CD14-positive monocyte (primary cell): ENCODE data around the gene PPP2R3A. TPM values are rescaled to one million over a fixed set of nuclear protein-coding genes. Genes with fewer than 3 reads are reported as not detected.

ENCODE experiments used
- DNase-seq, 3 donors: peaks; one replicate each; pipeline ENCODE4 v3.0.0-alpha.2; 2011 to 2022
- H2AFZ ChIP-seq: 2 replicates; pipeline ENCODE4 v1.6.0; 2012; ENCODE audit warnings: mild to moderate bottlenecking, low read depth, low read length, inconsistent platforms; ENCODE audit not compliant: insufficient read depth, poor library complexity, severe bottlenecking
- H3K27ac ChIP-seq, 2 donors: 1 replicate in 1 of 2; 2 replicates in 1 of 2; pipeline ENCODE4 v1.5.1; 2012 to 2013; ENCODE audit warnings: low read length in 2 of 2, control low read depth in 1 of 2, inconsistent platforms in 1 of 2, low read depth in 1 of 2, mild to moderate bottlenecking in 1 of 2
- H3K27me3 ChIP-seq, 2 donors: one replicate each; pipeline versions ENCODE4 v1.6.0 to v1.6.1; 2011 to 2013; ENCODE audit warnings: low read length in 2 of 2; ENCODE audit not compliant: control insufficient read depth in 2 of 2, insufficient read depth in 2 of 2
- H3K36me3 ChIP-seq, 2 donors: replicated peaks in 1 of 2; 1 replicate in 1 of 2; 2 replicates in 1 of 2; pipeline versions ENCODE4 v1.5.1 to v1.6.1; 2012 to 2013; ENCODE audit warnings: low read length in 2 of 2, control low read depth in 1 of 2, inconsistent platforms in 1 of 2, mild to moderate bottlenecking in 1 of 2; ENCODE audit not compliant: insufficient read depth in 2 of 2, control insufficient read depth in 1 of 2
- H3K4me1 ChIP-seq, 2 donors: 1 replicate in 1 of 2; 2 replicates in 1 of 2; pipeline versions ENCODE4 v1.5.1 to v1.6.1; 2012 to 2013; ENCODE audit warnings: low read length in 2 of 2, control low read depth in 1 of 2, inconsistent platforms in 1 of 2, mild to moderate bottlenecking in 1 of 2, moderate library complexity in 1 of 2; ENCODE audit not compliant: insufficient read depth in 2 of 2, control insufficient read depth in 1 of 2
- H3K4me2 ChIP-seq: replicated peaks from 2 replicates; pipeline ENCODE3; 2012; ENCODE audit warnings: low read length, moderate library complexity, mild to moderate bottlenecking; ENCODE audit not compliant: poor library complexity, severe bottlenecking; ENCODE audit errors: extremely low read depth
- H3K4me3 ChIP-seq, 3 experiments: fragments of 200-600 bp in 1 of 3; sonication (generic) in 1 of 3; replicated peaks in 1 of 3; 1 replicate in 2 of 3; 2 replicates in 1 of 3; pipeline ENCODE4 v1.5.1; 2011 to 2013; ENCODE audit warnings: low read length in 3 of 3, mild to moderate bottlenecking in 3 of 3, control low read depth in 2 of 3, low read depth in 2 of 3, inconsistent platforms in 1 of 3, moderate library complexity in 1 of 3
- H3K79me2 ChIP-seq: 2 replicates; pipeline ENCODE4 v1.6.0; 2012; ENCODE audit warnings: mild to moderate bottlenecking, control low read depth, inconsistent platforms, low read length, moderate library complexity; ENCODE audit not compliant: insufficient read depth
- H3K9ac ChIP-seq: 2 replicates; pipeline ENCODE4 v1.6.0; 2017; ENCODE audit warnings: low read length, mild to moderate bottlenecking; ENCODE audit not compliant: insufficient read depth, poor library complexity, severe bottlenecking
- H3K9me3 ChIP-seq, 2 donors: replicated peaks in 1 of 2; 1 replicate in 1 of 2; 2 replicates in 1 of 2; pipeline versions ENCODE4 v1.5.1 to v1.6.1; 2012 to 2013; ENCODE audit warnings: low read length in 2 of 2, control low read depth in 1 of 2; ENCODE audit not compliant: control insufficient read depth in 1 of 2, insufficient read depth in 1 of 2
- H4K20me1 ChIP-seq: 2 replicates; pipeline ENCODE4 v1.6.0; 2012; ENCODE audit warnings: mild to moderate bottlenecking, low read length, control low read depth, moderate library complexity; ENCODE audit not compliant: insufficient read depth
- H3K27ac Mint-ChIP-seq, 7 donors: one replicate each; pipeline ENCODE4 v1.8.0; 2020; ENCODE audit warnings: mild to moderate bottlenecking in 7 of 7, mixed read lengths in 7 of 7, moderate library complexity in 6 of 7, inconsistent platforms in 2 of 7
- H3K27me3 Mint-ChIP-seq, 3 donors: one replicate each; pipeline ENCODE4 v1.8.0; 2021 to 2022; ENCODE audit warnings: low read depth in 3 of 3, mild to moderate bottlenecking in 3 of 3, mixed read lengths in 3 of 3, moderate library complexity in 3 of 3, inconsistent platforms in 1 of 3
- H3K36me3 Mint-ChIP-seq, 2 donors: one replicate each; pipeline ENCODE4 v1.8.0; 2020; ENCODE audit warnings: mixed read lengths in 2 of 2, inconsistent platforms in 1 of 2, mild to moderate bottlenecking in 1 of 2
- H3K4me1 Mint-ChIP-seq: one replicate; pipeline ENCODE4 v1.8.0; 2020; ENCODE audit warnings: mild to moderate bottlenecking, mixed read lengths
- H3K4me3 Mint-ChIP-seq, 2 donors: one replicate each; pipeline ENCODE4 v1.8.0; 2020; ENCODE audit warnings: mild to moderate bottlenecking in 2 of 2, mixed read lengths in 2 of 2, moderate library complexity in 1 of 2
- H3K9me3 Mint-ChIP-seq, 7 donors: one replicate each; pipeline ENCODE4 v1.8.0; 2020 to 2022; ENCODE audit warnings: mixed read lengths in 7 of 7, mild to moderate bottlenecking in 6 of 7, moderate library complexity in 6 of 7, inconsistent platforms in 2 of 7
- CTCF ChIP-seq: fragments of 200-600 bp; IDR thresholded peaks from one replicate; pipeline ENCODE4 v1.8.0; 2022; ENCODE audit warnings: antibody characterized with exemption, mild to moderate bottlenecking
- WGBS: methylation state at CpG from one replicate; pipeline ENCODE4 v1.1.5; 2013; ENCODE audit warnings: missing lambda C conversion rate; ENCODE audit not compliant: insufficient coverage; 5-methylcytosine and 5-hydroxymethylcytosine counted together
- intact Hi-C, 2 donors: fragments of 100-400 bp; cut with micrococcal nuclease; formaldehyde crosslinking; loops; one replicate each; pipeline versions ENCODE4 v1.15.0 to v1.15.1; 2023
- polyA plus RNA-seq, 3 donors: library from polyadenylated mRNA; depleted of rRNA in 1 of 3; unstranded in 2 of 3; stranded (reverse) in 1 of 3; fragments of 300-500 nt in 2 of 3; fragments of >200 nt in 1 of 3; fragmentation: Illumina TruSeq in 2 of 3; gene quantifications; 1 replicate in 2 of 3; 2 replicates in 1 of 3; pipeline ENCODE4 v1.2.3, GENCODE V29; 2012 to 2021
- small RNA-seq: library from RNA; depleted of rRNA; stranded (forward); fragments of <200 nt; gene quantifications from one replicate; pipeline ENCODE3, GENCODE V24; 2012; ENCODE audit warnings: low read depth; ENCODE audit not compliant: insufficient read length

Gene PPP2R3A
- polyA plus RNA-seq, 3 donors = 0.09 to 0.15 (median 0.10) TPM

- Histone ChIP-seq H3K9me3 (no peaks in the 10 kb centered on the region), H3K79me2 (peaks cover 47% of the 10 kb centered on the region), H3K4me1 (peaks cover 22 to 36% of the 10 kb centered on the region in 2 donors), H3K4me3 (peak overlapping the region; percentile 92 to 99 (median 94)), H3K36me3 (no peaks in the 10 kb centered on the region), H3K9ac (peak overlapping the region; percentile 96), H2AFZ (peak overlapping the region; percentile 94), H3K27ac (peak overlapping the region; percentile 91 to 94), H3K4me2 (peak overlapping the region; percentile 85), H4K20me1 (peaks cover 33% of the 10 kb centered on the region), H3K27me3 (no peaks in the 10 kb centered on the region)
- Mint-ChIP-seq H3K27me3 (peaks cover 0 to 2% (median 2%) of the 10 kb centered on the region in 3 donors), H3K36me3 (peaks cover 1% of the 10 kb centered on the region in 2 donors), H3K9me3 (peaks cover 0 to 5% (median 3%) of the 10 kb centered on the region in 7 donors), H3K27ac (peak overlapping the region; percentile 94 to 98 (median 97)), H3K4me1 (peaks cover 31% of the 10 kb centered on the region), H3K4me3 (peak overlapping the region; percentile 94 to 98)
- intact Hi-C loops = loop anchor here (5.0 to 10.0 kb wide), 3 partner anchors 50 to 668 kb away; partner anchors contain the start of gene NCK1 (in 1 of the 2)
- WGBS = 2% methylated on average over 9 of the region's 15 CpGs
- no peak for TF ChIP-seq CTCF
- no peak for DNase-seq
Observed at GRCh38 chr3:136197159-136197793, 231.7 kb downstream of the PPP2R3A start.

Small RNA genes within 50 kb of the gene (small RNA-seq; reads per million reads assigned to genes)
- gene AC092989.1 = not detected

Other genes with a start within 250 kb of the PPP2R3A start
- 10 to 100 TPM; 13.3 to 25.5 (median 15.9) TPM for gene MSL2, start 230.6 kb downstream of the PPP2R3A start, polyA plus RNA-seq